H1 (cell line): ENCODE results near the gene HOXB7. TPM values are rescaled to one million over a fixed set of nuclear protein-coding genes. Genes with fewer than 3 reads are reported as not detected.

ENCODE experiments used
- CTCF ChIA-PET: fragments of 300-600 bp; sonication (Branson Sonifier 250); formaldehyde crosslinking; loops from one replicate; lab custom pipeline; 2021; ENCODE audit not compliant: partially characterized antibody; lab: Charles Lee
- POLR2A ChIA-PET: fragments of 300-600 bp; sonication (Branson Sonifier 250); formaldehyde crosslinking; loops from one replicate; lab custom pipeline; 2021; ENCODE audit warnings: inconsistent platforms; ENCODE audit not compliant: partially characterized antibody; lab: Charles Lee
- DNase-seq, 2 experiments: peaks; one replicate each; pipeline versions ENCODE4 v3.0.0 to v3.0.0-alpha.2; 2010 to 2022; ENCODE audit warnings: low spot score in 2 of 2, low read depth in 1 of 2, mixed read lengths in 1 of 2
- FAIRE-seq: peaks from 2 replicates; lab custom pipeline; 2011; peaks lifted over from hg19 to GRCh38; lab: Jason Lieb, UNC
- H2AFZ ChIP-seq: 2 replicates; pipeline ENCODE4 v1.8.1; 2012; ENCODE audit warnings: low read length, inconsistent platforms
- H2AK5ac ChIP-seq: 2 replicates; pipeline ENCODE4 v1.6.1; 2013; ENCODE audit warnings: low read depth, low read length
- H2BK120ac ChIP-seq: replicated peaks from 2 replicates; pipeline ENCODE3; 2013; ENCODE audit warnings: low read depth, low read length, inconsistent platforms
- H2BK12ac ChIP-seq: 2 replicates; pipeline ENCODE4 v1.6.1; 2013; ENCODE audit warnings: low read depth, low read length
- H2BK15ac ChIP-seq: 2 replicates; pipeline ENCODE4 v1.6.1; 2013; ENCODE audit warnings: low read length
- H2BK20ac ChIP-seq: 2 replicates; pipeline ENCODE4 v1.6.1; 2013; ENCODE audit warnings: low read length
- H2BK5ac ChIP-seq: 2 replicates; pipeline ENCODE4 v1.6.1; 2013; ENCODE audit warnings: low read depth, low read length
- H3K14ac ChIP-seq: 2 replicates; pipeline ENCODE4 v1.6.1; 2013; ENCODE audit warnings: inconsistent platforms; ENCODE audit not compliant: insufficient read length
- H3K18ac ChIP-seq: 2 replicates; pipeline ENCODE4 v1.6.1; 2013; ENCODE audit warnings: low read length; ENCODE audit errors: extremely low read depth
- H3K23ac ChIP-seq: 2 replicates; pipeline ENCODE4 v1.6.1; 2013; ENCODE audit warnings: inconsistent platforms; ENCODE audit not compliant: insufficient read length
- H3K23me2 ChIP-seq: 2 replicates; pipeline ENCODE4 v1.6.1; 2013; ENCODE audit warnings: low read depth, low read length
- H3K27ac ChIP-seq: 2 replicates; pipeline ENCODE4 v1.6.1; 2011; ENCODE audit warnings: low read depth, low read length, inconsistent platforms
- H3K27me3 ChIP-seq, 4 experiments: replicated peaks in 1 of 4; 1 replicate in 1 of 4; 2 replicates in 3 of 4; pipeline versions ENCODE4 v1.6.1 to v1.8.1; 2011 to 2013; ENCODE audit warnings: low read length in 3 of 4, mild to moderate bottlenecking in 3 of 4, inconsistent platforms in 2 of 4, mixed read lengths in 2 of 4, moderate library complexity in 1 of 4; ENCODE audit not compliant: control insufficient read depth in 3 of 4, insufficient read depth in 3 of 4; ENCODE audit errors: extremely low read depth in 1 of 4
- H3K36me3 ChIP-seq, 4 experiments: 2 replicates each; pipeline versions ENCODE4 v1.6.1 to v1.8.1; 2011 to 2013; ENCODE audit warnings: mild to moderate bottlenecking in 4 of 4, low read length in 3 of 4, moderate library complexity in 2 of 4, control low read depth in 1 of 4, inconsistent platforms in 1 of 4; ENCODE audit not compliant: insufficient read depth in 4 of 4, control insufficient read depth in 2 of 4
- H3K4ac ChIP-seq: replicated peaks from 2 replicates; pipeline ENCODE3; 2013; ENCODE audit warnings: low read length, low read depth, mixed read lengths, inconsistent platforms; ENCODE audit not compliant: insufficient read length
- H3K4me1 ChIP-seq, 4 experiments: replicated peaks in 1 of 4; 1 replicate in 1 of 4; 2 replicates in 3 of 4; pipeline versions ENCODE4 v1.6.1 to v1.8.1; 2011 to 2013; ENCODE audit warnings: low read length in 3 of 4, inconsistent platforms in 2 of 4, mixed read lengths in 1 of 4; ENCODE audit not compliant: insufficient read depth in 4 of 4, control insufficient read depth in 3 of 4
- H3K4me2 ChIP-seq, 2 experiments: 2 replicates each; pipeline versions ENCODE4 v1.6.1 to v1.8.1; 2011 to 2013; ENCODE audit warnings: low read depth in 2 of 2, low read length in 2 of 2, control low read depth in 1 of 2, inconsistent platforms in 1 of 2, mild to moderate bottlenecking in 1 of 2; ENCODE audit not compliant: insufficient read depth in 1 of 2
- H3K4me3 ChIP-seq, 4 experiments: fragments of 200-600, 300-600 bp in 1 of 4; sonication (generic), shearing (Covaris generic), sonication (Bioruptor Twin) in 1 of 4; 2 replicates each; pipeline versions ENCODE4 v1.5.1 to v1.8.1; 2011 to 2016; ENCODE audit warnings: low read length in 4 of 4, low read depth in 3 of 4, control low read depth in 2 of 4, inconsistent platforms in 2 of 4, mild to moderate bottlenecking in 2 of 4, mixed read lengths in 1 of 4, moderate library complexity in 1 of 4; ENCODE audit not compliant: insufficient read depth in 2 of 4; ENCODE audit errors: extremely low read depth in 1 of 4
- H3K56ac ChIP-seq: replicated peaks from 2 replicates; pipeline ENCODE3; 2013; ENCODE audit warnings: low read depth, mild to moderate bottlenecking, mixed read lengths, low read length, inconsistent platforms; ENCODE audit not compliant: insufficient read length
- H3K79me1 ChIP-seq: 2 replicates; pipeline ENCODE4 v1.6.1; 2013; ENCODE audit warnings: low read depth, low read length, control low read depth
- H3K79me2 ChIP-seq, 2 experiments: 2 replicates each; pipeline versions ENCODE4 v1.6.1 to v1.8.1; 2012 to 2013; ENCODE audit warnings: low read length in 2 of 2, mild to moderate bottlenecking in 2 of 2, inconsistent platforms in 1 of 2; ENCODE audit not compliant: insufficient read depth in 2 of 2, control insufficient read depth in 1 of 2
- H3K9ac ChIP-seq, 4 experiments: replicated peaks in 1 of 4; 1 replicate in 1 of 4; 2 replicates in 3 of 4; pipeline versions ENCODE4 v1.6.1 to v1.8.1; 2011 to 2013; ENCODE audit warnings: low read depth in 3 of 4, low read length in 3 of 4, control low read depth in 2 of 4, mild to moderate bottlenecking in 2 of 4, moderate library complexity in 2 of 4, inconsistent platforms in 1 of 4; ENCODE audit errors: extremely low read depth in 1 of 4
- H3K9me3 ChIP-seq, 2 experiments: 2 replicates each; pipeline versions ENCODE4 v1.6.1 to v1.8.1; 2012 to 2013; ENCODE audit warnings: mild to moderate bottlenecking in 2 of 2, moderate library complexity in 2 of 2, control low read depth in 1 of 2, inconsistent platforms in 1 of 2, low read depth in 1 of 2, low read length in 1 of 2, mixed read lengths in 1 of 2; ENCODE audit not compliant: insufficient read depth in 2 of 2
- H4K20me1 ChIP-seq, 2 experiments: replicated peaks in 1 of 2; 2 replicates each; pipeline versions ENCODE3 to v1.8.1; 2011 to 2013; ENCODE audit warnings: inconsistent platforms in 2 of 2, low read length in 2 of 2, mild to moderate bottlenecking in 1 of 2; ENCODE audit not compliant: insufficient read depth in 2 of 2, control insufficient read depth in 1 of 2
- H4K5ac ChIP-seq: 2 replicates; pipeline ENCODE4 v1.6.1; 2013; ENCODE audit warnings: low read length, low read depth, mixed read lengths, inconsistent platforms; ENCODE audit not compliant: insufficient read length
- H4K8ac ChIP-seq: 2 replicates; pipeline ENCODE4 v1.8.0; 2013; ENCODE audit warnings: mild to moderate bottlenecking, moderate library complexity, low read length, inconsistent platforms; ENCODE audit not compliant: insufficient read depth; ENCODE audit errors: extremely low read depth
- H4K91ac ChIP-seq: replicated peaks from 2 replicates; pipeline ENCODE3; 2013; ENCODE audit warnings: low read length, mixed read lengths, inconsistent platforms; ENCODE audit not compliant: insufficient read length
- KDM1A ChIP-seq: fragments of 200-600, 300-600 bp; sonication (generic); IDR thresholded peaks from 2 replicates; pipeline ENCODE4 v1.7.1; 2016; ENCODE audit warnings: mild to moderate bottlenecking, low read length, borderline replicate concordance
- SUZ12 ChIP-seq: fragments of 200-600 bp; sonication (generic); IDR thresholded peaks from 2 replicates; pipeline ENCODE4 v1.6.1; 2012; ENCODE audit warnings: mild to moderate bottlenecking, inconsistent platforms, low read length, moderate library complexity, mixed read lengths
- WGBS, 2 experiments: shearing (Covaris generic) in 1 of 2; methylation state at CpG; one replicate each; pipeline versions ENCODE4 v1.1.6 to v1.1.7; 2013 to 2015; ENCODE audit warnings: low lambda C conversion rate in 2 of 2, mixed read lengths in 2 of 2, inconsistent platforms in 1 of 2, low coverage in 1 of 2, missing lambda C conversion rate in 1 of 2; ENCODE audit not compliant: insufficient replicate concordance in 2 of 2, insufficient coverage in 1 of 2, insufficient read length in 1 of 2; ENCODE audit errors: extremely low coverage in 1 of 2, missing lambda C conversion rate in 1 of 2; 5-methylcytosine and 5-hydroxymethylcytosine counted together
- polyA plus RNA-seq, 7 experiments: library from polyadenylated mRNA; depleted of rRNA in 3 of 7; stranded (reverse) in 5 of 7; unstranded in 2 of 7; fragments of >200 nt in 5 of 7; fragments of 200-250 nt in 2 of 7; gene quantifications; 1 replicate in 5 of 7; 2 replicates in 1 of 7; 4 replicates in 1 of 7; pipeline versions ENCODE4 v1.2.1 to v1.2.3, GENCODE V29; 2011 to 2013; ENCODE audit warnings: missing spikeins in 2 of 7, mixed read lengths in 2 of 7
- total RNA-seq: library from RNA; stranded (reverse); fragmentation: NEBNext Ultra II Directional; extraction: Animal tissue kit (Norgen Biotek cat#: 25700); gene quantifications from 2 replicates; pipeline ENCODE4 v1.2.1, GENCODE V29; 2021

HOXB7 gene
- total and polyA plus RNA-seq, 2 of the 8 experiments (the other 6 are each of a cell fraction or from before 2014, with no cell fraction given), result not detected

- Histone ChIP-seq H2AK5ac (no peak overlapping the region), H3K27ac (no peak overlapping the region), H3K4me1 (peaks cover 0 to 3% (median 0%) of the 10 kb centered on the region in 4 experiments; a peak in 4 of 7 replicates), H3K27me3 (peaks cover 99 to 100% (median 100%) of the 10 kb centered on the region in 4 experiments), H4K8ac (no peak overlapping the region), H3K4me3 (no peak overlapping the region), H3K14ac (no peak overlapping the region), H3K9me3 (no peaks in the 10 kb centered on the region; a peak in 1 of 4 replicates), H2BK12ac (no peak overlapping the region), H3K18ac (no peak overlapping the region), H3K36me3 (peaks cover 0 to 11% (median 0%) of the 10 kb centered on the region in 4 experiments; a peak in 1 of 8 replicates), H2BK15ac (no peak overlapping the region), H3K79me1 (no peaks in the 10 kb centered on the region), H3K23ac (no peak overlapping the region), H2BK5ac (no peak overlapping the region), H3K56ac (no peak overlapping the region), H2BK20ac (no peak overlapping the region), H3K4me2 (no peak overlapping the region), H2BK120ac (no peak overlapping the region), H4K20me1 (peaks cover 25 to 34% of the 10 kb centered on the region in 2 experiments), H3K23me2 (no peaks in the 10 kb centered on the region), H4K5ac (no peak overlapping the region), H2AFZ (no peak overlapping the region), H4K91ac (no peak overlapping the region), H3K9ac (no peak overlapping the region), H3K79me2 (no peaks in the 10 kb centered on the region), H3K4ac (no peak overlapping the region)
- FAIRE-seq (no peak), DNase-seq (no peak)
- WGBS, 2 experiments, result 47% methylated on average over 2 of the region's 2 CpGs; no CpG with 5 or more reads in 1 of the 2 experiments
- POLR2A ChIA-PET, result interaction anchor here (1.2 to 1.6 kb wide), 2 partner anchors 11 to 35 kb away, joined by 4 read pairs; no protein-coding TSS in a partner anchor
- CTCF ChIA-PET, result interaction anchor here (0.9 to 4.7 kb wide), 21 partner anchors 9 to 373 kb away, joined by 3 to 24 read pairs (median 5); no protein-coding TSS in a partner anchor
- TF ChIP-seq KDM1A (no peak), SUZ12 (peak; percentile 15; the same call in 1 of the 2 replicates)
Observed at GRCh38 chr17:48588074-48588415, 22.8 kb downstream of the HOXB7 start.
